ENCODE measurements around the gene RELN.

DNA sequence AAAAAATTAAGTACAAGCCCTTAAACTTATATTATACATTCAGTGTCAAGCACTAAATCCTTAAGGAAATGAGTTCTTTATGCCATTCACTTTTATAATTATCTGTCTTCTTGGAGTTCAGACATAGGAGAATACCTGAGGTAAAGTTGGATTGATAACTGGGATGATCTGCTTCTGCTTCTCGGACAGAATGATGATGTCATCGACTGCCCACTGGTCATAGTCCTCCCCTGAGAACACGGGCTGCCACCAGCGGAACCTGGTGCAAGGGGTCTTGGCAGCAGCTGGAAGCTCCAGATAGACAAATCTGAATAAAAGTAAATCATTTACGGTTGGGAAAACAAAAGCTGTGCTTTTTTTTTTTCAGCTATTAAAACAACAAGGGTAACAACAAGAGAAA, 395.3 kb downstream of the RELN start:
- TF ChIP-seq, protein P1, sequence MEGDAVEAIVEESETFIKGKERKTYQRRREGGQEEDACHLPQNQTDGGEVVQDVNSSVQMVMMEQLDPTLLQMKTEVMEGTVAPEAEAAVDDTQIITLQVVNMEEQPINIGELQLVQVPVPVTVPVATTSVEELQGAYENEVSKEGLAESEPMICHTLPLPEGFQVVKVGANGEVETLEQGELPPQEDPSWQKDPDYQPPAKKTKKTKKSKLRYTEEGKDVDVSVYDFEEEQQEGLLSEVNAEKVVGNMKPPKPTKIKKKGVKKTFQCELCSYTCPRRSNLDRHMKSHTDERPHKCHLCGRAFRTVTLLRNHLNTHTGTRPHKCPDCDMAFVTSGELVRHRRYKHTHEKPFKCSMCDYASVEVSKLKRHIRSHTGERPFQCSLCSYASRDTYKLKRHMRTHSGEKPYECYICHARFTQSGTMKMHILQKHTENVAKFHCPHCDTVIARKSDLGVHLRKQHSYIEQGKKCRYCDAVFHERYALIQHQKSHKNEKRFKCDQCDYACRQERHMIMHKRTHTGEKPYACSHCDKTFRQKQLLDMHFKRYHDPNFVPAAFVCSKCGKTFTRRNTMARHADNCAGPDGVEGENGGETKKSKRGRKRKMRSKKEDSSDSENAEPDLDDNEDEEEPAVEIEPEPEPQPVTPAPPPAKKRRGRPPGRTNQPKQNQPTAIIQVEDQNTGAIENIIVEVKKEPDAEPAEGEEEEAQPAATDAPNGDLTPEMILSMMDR (IDR thresholded peaks at IDR 0.05): no peak
- TF ChIP-seq EP300 (IDR thresholded peaks at IDR 0.05) (no peak), POLR2A (IDR thresholded peaks at IDR 0.05) (no peak)

All from gastroesophageal sphincter (tissue), 3 donors.